Activated T-helper 1 cell treated with Interleukin-2 at 50 U/mL for 16 hours (primary cell): ENCODE data around the gene PDE3A.

ENCODE experiments used
- DNase-seq: peaks from one replicate; pipeline ENCODE4 v3.0.0-alpha.2; 2020; ENCODE audit warnings: low read depth

Gene PDE3A

DNA sequence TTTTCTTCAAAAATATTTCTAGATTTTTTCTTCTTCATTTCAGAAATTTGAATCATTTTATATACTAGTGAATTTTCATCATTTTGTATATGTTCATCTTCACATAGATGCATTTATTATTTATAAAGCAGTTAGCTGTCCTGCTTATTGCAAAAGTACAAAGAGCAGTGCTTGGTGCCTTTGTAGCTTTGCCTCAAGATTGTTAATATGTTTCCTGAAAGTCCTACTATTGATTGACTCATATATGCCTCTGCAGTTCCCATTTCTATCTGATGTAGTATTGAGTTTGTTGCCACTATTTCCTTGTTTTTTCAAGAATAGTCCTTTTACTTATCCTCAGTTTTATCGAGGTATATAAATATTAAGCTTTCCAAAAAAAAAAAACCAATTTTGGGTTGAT lies 89.7 kb downstream of the PDE3A start:
- DNase-seq: no peak

GRCh38 chr12:20459920-20460319 lies 91.6 kb downstream of the PDE3A start:
- DNase-seq: no peak

GRCh38 chr12:20460956-20461355 lies 92.6 kb downstream of the PDE3A start:
- no peak for DNase-seq

DNA sequence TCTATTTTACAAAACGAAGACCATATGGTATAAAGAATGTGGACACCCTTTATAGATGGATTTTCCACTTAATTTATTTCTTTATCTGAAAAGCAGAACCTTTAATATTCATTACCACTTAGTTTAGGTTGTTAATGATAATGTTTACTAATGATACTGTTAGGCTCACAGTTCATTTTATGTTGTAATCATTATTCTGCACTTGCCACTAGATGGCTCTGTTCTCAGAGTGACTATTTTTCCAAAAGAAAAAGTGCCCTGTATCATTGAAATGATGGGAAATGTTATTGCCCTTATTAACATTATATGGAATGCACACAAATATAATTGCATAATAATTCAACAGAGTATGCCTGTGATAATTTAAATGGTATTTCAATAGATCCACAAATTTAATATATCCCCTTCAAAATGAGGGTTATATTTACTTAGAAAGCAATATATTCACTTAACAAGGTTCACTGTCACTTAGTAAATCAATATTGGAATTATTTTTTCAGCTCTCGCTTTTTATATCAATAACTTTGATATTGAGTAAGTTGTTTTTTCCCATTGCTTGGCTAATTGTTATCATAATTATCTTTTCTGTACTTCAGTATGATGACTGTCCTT lies 95.7 kb downstream of the PDE3A start:
- no peak for DNase-seq

GRCh38 chr12:20469300-20469699 lies 101.0 kb downstream of the PDE3A start:
- DNase-seq: no peak

GRCh38 chr12:20469756-20470155 lies 101.4 kb downstream of the PDE3A start:
- DNase-seq: no peak

DNA sequence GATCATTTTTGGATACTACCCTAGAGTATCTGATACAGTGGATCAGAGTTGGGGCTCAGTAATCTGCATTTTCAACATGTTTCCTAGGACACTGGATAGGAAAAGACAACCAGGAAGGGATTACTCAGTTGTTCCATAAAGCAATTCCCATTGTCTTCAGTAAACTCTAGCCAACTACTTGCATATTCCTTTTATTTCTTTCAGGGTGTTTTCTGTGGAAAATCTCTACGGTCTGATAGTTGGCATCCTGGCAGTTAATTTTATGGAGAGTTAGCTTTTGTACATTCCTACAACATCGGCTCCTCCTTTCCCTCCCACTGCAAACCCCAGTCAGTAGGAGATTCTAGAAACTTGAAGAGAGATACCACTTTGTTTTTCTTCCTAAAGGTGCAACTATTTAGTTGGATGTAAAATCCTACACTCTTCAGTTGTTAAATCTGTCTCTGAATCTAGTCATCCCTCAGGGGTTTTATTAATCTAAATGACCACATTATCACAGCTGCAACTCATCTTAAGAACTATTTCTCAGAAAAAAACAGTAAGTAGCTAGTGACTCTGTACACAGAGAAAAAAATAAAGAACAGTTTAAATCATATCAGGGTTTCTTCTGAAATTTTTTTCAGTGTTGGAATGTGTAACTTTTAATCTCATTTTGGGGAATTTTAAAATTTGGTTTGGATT lies 103.9 kb downstream of the PDE3A start:
- no peak for DNase-seq

- no peak for DNase-seq
Observed at GRCh38 chr12:20473133-20473532, 104.8 kb downstream of the PDE3A start.

GRCh38 chr12:20474016-20474415 lies 105.7 kb downstream of the PDE3A start:
- no peak for DNase-seq

- no peak for DNase-seq
Observed at GRCh38 chr12:20474443-20474842, 106.1 kb downstream of the PDE3A start.

GRCh38 chr12:20475542-20475941 lies 107.2 kb downstream of the PDE3A start:
- no peak for DNase-seq

- no peak for DNase-seq
Observed at GRCh38 chr12:20476551-20476950, 108.2 kb downstream of the PDE3A start.

GRCh38 chr12:20477255-20477654 lies 108.9 kb downstream of the PDE3A start:
- DNase-seq: no peak

- DNase-seq: no peak
Observed at GRCh38 chr12:20477672-20478071, 109.3 kb downstream of the PDE3A start.

GRCh38 chr12:20482491-20483054 lies 114.2 kb downstream of the PDE3A start:
- no peak for DNase-seq

- DNase-seq: no peak
Observed at GRCh38 chr12:20483776-20484175, 115.4 kb downstream of the PDE3A start.

GRCh38 chr12:20486233-20486632 lies 117.9 kb downstream of the PDE3A start:
- DNase-seq: no peak

- DNase-seq: no peak
Observed at GRCh38 chr12:20487519-20487918, 119.2 kb downstream of the PDE3A start.

DNA sequence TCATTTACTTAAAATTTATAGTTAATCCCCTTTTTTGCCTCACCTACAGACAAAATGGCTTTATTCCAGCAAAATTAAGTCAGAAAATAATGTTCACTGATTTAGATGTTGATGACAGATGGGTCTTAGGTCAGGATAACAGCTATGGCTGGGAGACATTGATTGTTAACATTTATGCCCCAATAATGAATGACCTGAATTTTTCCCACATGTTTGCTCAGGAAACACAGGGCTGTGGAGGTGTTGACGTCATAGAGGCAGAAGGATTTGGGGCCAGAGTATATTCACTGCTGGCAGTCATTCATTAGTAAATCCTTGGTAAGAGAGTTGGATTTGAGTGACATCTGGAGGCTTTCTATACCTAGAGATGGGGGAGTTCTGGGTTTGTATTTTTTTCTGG lies 121.3 kb downstream of the PDE3A start:
- DNase-seq: no peak

DNA sequence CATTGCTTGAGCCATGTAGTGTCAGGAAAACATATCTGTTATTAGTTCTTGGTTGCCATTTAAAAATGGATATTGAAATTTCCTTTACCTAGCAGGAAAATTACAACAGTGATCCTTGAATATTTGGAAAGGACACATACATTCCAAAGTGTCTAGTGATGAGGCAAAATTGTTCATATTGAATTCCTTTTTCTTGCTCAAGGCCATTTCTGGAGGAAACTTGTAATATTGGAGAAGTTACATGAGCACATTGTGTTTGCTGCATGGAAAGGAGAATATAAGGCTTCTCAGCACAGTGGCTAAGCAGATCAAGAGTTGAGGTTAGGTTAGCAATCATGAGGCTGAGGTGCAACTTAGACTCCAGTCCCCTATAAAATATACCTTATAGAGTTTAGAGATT lies 121.9 kb downstream of the PDE3A start:
- no peak for DNase-seq

- no peak for DNase-seq
Observed at GRCh38 chr12:20491290-20491689, 123.0 kb downstream of the PDE3A start.

DNA sequence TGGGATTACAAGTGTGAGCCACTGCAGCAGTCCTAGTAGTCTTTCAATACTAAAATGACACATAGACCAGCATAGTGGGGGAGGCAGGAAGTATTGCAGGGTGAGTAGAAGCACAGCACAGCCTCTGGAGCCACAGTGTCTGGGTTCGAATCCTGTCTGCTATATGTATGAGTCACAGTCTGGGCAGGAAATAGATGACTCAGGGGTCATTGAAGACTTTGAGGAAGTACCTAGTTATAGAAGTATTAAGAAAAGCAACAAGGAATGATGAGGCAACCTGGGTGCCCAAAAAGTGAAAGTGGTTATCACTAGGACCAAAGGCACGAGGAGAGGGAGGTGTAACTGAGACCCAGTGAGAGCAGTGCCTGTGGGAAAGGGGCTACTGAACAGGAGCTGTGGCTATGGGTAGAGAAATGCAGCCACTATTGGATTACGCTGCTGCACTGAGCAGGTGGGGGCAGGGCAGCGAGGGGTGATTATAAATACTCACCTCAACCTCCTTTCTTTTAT lies 124.0 kb downstream of the PDE3A start:
- no peak for DNase-seq

- no peak for DNase-seq
Observed at GRCh38 chr12:20493934-20494333, 125.6 kb downstream of the PDE3A start.

GRCh38 chr12:20494851-20495250 lies 126.5 kb downstream of the PDE3A start:
- no peak for DNase-seq
